Measurements from ENCODE around the gene LARP1B. TPM values are rescaled to one million over a fixed set of nuclear protein-coding genes. Genes with fewer than 3 reads are reported as not detected.
"Not testable (repeated sequence)": the region's sequence is repeated elsewhere in the genome, so short reads cannot be mapped to it uniquely, and the experiment has no call there.

LARP1B gene
- total and polyA plus RNA-seq, 7 experiments from 2014 or later: 3.9 to 18.2 (median 10.2) TPM

DNA sequence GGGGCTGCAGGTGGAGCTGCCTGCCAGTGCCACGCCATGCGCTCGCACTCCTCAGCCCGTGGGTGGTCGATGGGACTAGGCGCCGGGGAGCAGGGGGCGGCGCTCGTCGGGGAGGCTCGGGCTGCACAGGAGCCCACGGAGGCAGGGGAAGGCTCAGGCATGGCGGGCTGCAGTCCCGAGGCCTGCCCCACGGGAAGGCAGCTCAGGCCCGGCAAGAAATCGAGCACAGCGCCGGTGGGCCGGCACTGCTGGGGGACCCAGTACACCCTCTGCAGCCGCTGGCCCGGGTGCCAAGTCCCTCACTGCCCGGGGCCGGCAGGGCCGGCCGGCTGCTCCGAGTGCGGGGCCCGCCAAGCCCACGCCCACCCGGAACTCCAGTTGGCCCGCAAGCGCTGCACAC lies 13.6 kb upstream of the LARP1B start:
- not testable (repeated sequence) for ATAC-seq

DNA sequence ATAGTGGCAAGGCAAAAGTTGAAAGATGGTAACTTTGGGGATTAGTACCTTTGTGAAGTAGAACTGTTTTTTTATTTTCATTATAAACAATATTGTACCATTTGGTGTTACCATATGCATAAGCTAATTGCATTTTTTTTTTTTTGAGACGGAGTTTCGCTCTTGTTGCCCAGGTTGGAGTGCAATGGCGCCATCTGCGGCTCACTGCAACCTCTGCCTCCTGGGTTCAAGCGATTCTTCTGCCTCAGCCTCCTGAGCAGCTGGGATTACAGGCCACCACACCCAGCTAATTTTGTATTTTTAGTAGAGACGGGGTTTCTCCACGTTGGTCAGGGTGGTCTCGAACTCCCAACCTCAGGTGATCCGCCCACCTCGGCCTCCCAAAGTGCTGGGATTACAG lies 9.9 kb upstream of the LARP1B start:
- not testable (repeated sequence) for H3K36me3 ChIP-seq (ENCODE audit: control insufficient read depth in 2 of 3, insufficient read depth in 3 of 3, low read length in 3 of 3); H3K27me3 ChIP-seq (ENCODE audit: control insufficient read depth in 2 of 2, insufficient read depth in 2 of 2, low read length in 2 of 2); H3K4me1 ChIP-seq (ENCODE audit: control insufficient read depth in 2 of 2, insufficient read depth in 2 of 2, low read length in 2 of 2); DNase-seq; H3K4me1 Mint-ChIP-seq; H3K27me3 Mint-ChIP-seq; H3K4me3 Mint-ChIP-seq; H3K27ac Mint-ChIP-seq; H3K4me3 ChIP-seq (ENCODE audit: low read length); H3K36me3 Mint-ChIP-seq; H3K27ac ChIP-seq (ENCODE audit: low read depth, low read length); ATAC-seq; H3K9me3 Mint-ChIP-seq; H3K9me3 ChIP-seq (ENCODE audit: control insufficient read depth in 2 of 3, low read length in 3 of 3)
- intact Hi-C loops (cut with micrococcal nuclease): loop anchor here in 1 of 2 donors (1.0 kb wide), 1 partner anchor 446 kb away; no protein-coding TSS in a partner anchor
- ChIA-PET POLR2A (interaction anchor here (0.6 kb wide), 1 partner anchor 92 kb away, joined by 3 read pairs; no protein-coding TSS in a partner anchor), CTCF (interaction anchor here (0.6 kb wide), 1 partner anchor 1827 kb away, joined by 3 read pairs; no protein-coding TSS in a partner anchor)

More for the DNA sequence above, 13.6 kb upstream of the LARP1B start:
- H3K4me3 ChIP-seq (ENCODE audit: low read length); intact Hi-C loops (cut with micrococcal nuclease); H3K36me3 Mint-ChIP-seq; H3K4me3 Mint-ChIP-seq; H3K36me3 ChIP-seq (ENCODE audit: control insufficient read depth in 2 of 3, insufficient read depth in 3 of 3, low read length in 3 of 3); H3K27ac Mint-ChIP-seq; POLR2A ChIA-PET; H3K9me3 Mint-ChIP-seq; H3K27ac ChIP-seq (ENCODE audit: low read depth, low read length); CTCF ChIA-PET; H3K4me1 ChIP-seq (ENCODE audit: control insufficient read depth in 2 of 2, insufficient read depth in 2 of 2, low read length in 2 of 2); H3K27me3 ChIP-seq (ENCODE audit: control insufficient read depth in 2 of 2, insufficient read depth in 2 of 2, low read length in 2 of 2); H3K4me1 Mint-ChIP-seq; H3K27me3 Mint-ChIP-seq; DNase-seq; H3K9me3 ChIP-seq (ENCODE audit: control insufficient read depth in 2 of 3, low read length in 3 of 3): not testable (repeated sequence)

DNA sequence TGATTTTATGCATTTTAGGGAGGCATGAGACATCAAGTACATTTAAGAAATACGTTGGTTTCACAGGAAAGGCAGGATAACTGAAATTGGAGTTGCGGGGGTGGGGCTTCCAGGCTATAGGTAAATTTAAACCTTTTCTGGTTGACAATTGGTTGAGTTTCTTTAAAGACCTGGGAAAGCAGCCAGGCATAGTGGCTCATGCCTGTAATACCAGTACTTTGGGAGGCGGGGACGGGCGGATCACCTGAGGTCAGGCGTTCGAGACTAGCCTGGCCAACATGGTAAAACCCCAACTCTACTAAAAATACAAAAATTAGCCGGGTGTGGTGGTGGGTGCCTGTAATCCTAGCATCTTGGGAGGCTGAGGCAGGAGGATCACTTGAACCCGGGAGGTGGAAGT lies 6.2 kb upstream of the LARP1B start:
- H3K27ac Mint-ChIP-seq; H3K9me3 Mint-ChIP-seq; H3K27me3 Mint-ChIP-seq; POLR2A ChIA-PET; H3K36me3 Mint-ChIP-seq; H3K27me3 ChIP-seq (ENCODE audit: control insufficient read depth in 2 of 2, insufficient read depth in 2 of 2, low read length in 2 of 2); H3K4me3 Mint-ChIP-seq; intact Hi-C loops (cut with micrococcal nuclease); DNase-seq; ATAC-seq; CTCF ChIA-PET; H3K9me3 ChIP-seq (ENCODE audit: control insufficient read depth in 2 of 3, low read length in 3 of 3); H3K4me1 ChIP-seq (ENCODE audit: control insufficient read depth in 2 of 2, insufficient read depth in 2 of 2, low read length in 2 of 2); H3K4me1 Mint-ChIP-seq; H3K4me3 ChIP-seq (ENCODE audit: low read length); H3K36me3 ChIP-seq (ENCODE audit: control insufficient read depth in 2 of 3, insufficient read depth in 3 of 3, low read length in 3 of 3); H3K27ac ChIP-seq (ENCODE audit: low read depth, low read length): not testable (repeated sequence)

DNA sequence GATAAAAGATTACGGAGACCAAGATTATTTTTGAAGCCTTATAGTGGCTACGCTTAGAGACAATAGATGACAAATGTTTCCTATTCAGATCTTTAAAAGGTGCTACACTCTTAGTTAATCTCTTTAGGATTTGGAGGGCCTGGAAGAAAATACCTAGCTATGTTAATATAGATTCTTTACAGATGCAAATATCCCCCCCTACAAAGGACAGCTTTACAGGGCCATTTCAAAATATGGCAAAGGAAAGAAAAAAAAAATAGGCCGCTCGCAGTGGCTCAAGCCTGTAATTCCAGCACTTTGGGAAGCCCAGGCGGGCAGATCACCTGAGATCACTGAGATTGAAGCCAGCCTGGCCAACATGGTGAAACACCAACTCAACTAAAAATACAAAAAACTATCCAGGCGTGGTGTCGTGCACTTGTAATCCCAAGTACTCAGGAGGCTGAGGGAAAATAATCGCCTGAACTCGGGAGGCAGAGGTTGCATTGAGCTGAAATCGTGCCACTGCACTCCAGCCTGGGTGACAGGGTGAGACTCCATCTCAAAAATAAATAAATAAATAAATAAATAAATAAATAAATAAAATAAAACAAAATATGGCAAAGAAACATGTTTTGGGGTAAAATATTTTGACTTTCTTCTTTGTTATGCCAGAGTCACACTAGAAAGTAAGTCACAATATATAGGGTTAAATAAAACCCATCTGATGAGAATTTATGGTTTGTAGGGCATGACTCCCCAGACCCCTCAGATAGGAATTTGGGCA lies 5.5 kb upstream of the LARP1B start:
- POLR2A ChIA-PET; CTCF ChIA-PET; ATAC-seq; H3K27me3 Mint-ChIP-seq; H3K27ac ChIP-seq (ENCODE audit: low read depth, low read length); H3K4me1 Mint-ChIP-seq; H3K4me3 ChIP-seq (ENCODE audit: low read length); intact Hi-C loops (cut with micrococcal nuclease); H3K36me3 ChIP-seq (ENCODE audit: control insufficient read depth in 2 of 3, insufficient read depth in 3 of 3, low read length in 3 of 3); H3K9me3 Mint-ChIP-seq; H3K4me1 ChIP-seq (ENCODE audit: control insufficient read depth in 2 of 2, insufficient read depth in 2 of 2, low read length in 2 of 2); H3K9me3 ChIP-seq (ENCODE audit: control insufficient read depth in 2 of 3, low read length in 3 of 3); H3K27me3 ChIP-seq (ENCODE audit: control insufficient read depth in 2 of 2, insufficient read depth in 2 of 2, low read length in 2 of 2); H3K4me3 Mint-ChIP-seq; H3K36me3 Mint-ChIP-seq; H3K27ac Mint-ChIP-seq; DNase-seq: not testable (repeated sequence)

DNA sequence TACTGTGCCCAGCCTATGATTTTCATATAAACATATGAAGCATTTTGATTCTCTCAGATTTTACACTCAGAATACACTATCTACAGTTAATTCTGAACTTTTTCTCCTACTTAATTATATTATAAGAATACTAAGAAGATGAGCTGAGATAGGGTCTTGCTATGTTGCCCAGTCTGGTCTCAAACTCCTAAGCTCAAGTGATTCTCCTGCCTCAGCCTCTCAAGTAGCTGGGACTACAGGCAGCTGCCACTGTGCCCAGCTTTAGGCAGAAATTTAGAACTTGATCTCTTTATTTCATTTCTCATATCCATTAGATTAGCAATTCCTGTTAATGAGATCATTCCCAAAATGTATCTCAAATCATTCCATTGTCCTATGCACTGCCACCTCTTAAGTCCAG lies 4.7 kb upstream of the LARP1B start:
- Mint-ChIP-seq H3K36me3 (no peaks in the 10 kb centered on the region), H3K27ac (no peak overlapping the region), H3K4me1 (peaks cover 0 to 6% (median 5%) of the 10 kb centered on the region in 7 donors), H3K27me3 (peaks cover 0 to 4% (median 0%) of the 10 kb centered on the region in 5 donors), H3K9me3 (no peaks in the 10 kb centered on the region), H3K4me3 (no peak overlapping the region)
- H3K36me3 ChIP-seq (ENCODE audit: control insufficient read depth in 2 of 3, insufficient read depth in 3 of 3, low read length in 3 of 3): no peaks in the 10 kb centered on the region
- intact Hi-C loops (cut with micrococcal nuclease): no loop called here
- POLR2A ChIA-PET: no interaction called here
- H3K27ac ChIP-seq (ENCODE audit: low read depth, low read length): no peak overlapping the region
- H3K4me1 ChIP-seq (ENCODE audit: control insufficient read depth in 2 of 2, insufficient read depth in 2 of 2, low read length in 2 of 2): peaks cover 0 to 5% of the 10 kb centered on the region in 2 donors
- H3K27me3 ChIP-seq (ENCODE audit: control insufficient read depth in 2 of 2, insufficient read depth in 2 of 2, low read length in 2 of 2): no peaks in the 10 kb centered on the region
- no peak overlapping the region for H3K4me3 ChIP-seq (ENCODE audit: low read length)
- CTCF ChIA-PET: no interaction called here
- ATAC-seq (no peak), DNase-seq (no peak)
- no peaks in the 10 kb centered on the region for H3K9me3 ChIP-seq (ENCODE audit: control insufficient read depth in 2 of 3, low read length in 3 of 3)

DNA sequence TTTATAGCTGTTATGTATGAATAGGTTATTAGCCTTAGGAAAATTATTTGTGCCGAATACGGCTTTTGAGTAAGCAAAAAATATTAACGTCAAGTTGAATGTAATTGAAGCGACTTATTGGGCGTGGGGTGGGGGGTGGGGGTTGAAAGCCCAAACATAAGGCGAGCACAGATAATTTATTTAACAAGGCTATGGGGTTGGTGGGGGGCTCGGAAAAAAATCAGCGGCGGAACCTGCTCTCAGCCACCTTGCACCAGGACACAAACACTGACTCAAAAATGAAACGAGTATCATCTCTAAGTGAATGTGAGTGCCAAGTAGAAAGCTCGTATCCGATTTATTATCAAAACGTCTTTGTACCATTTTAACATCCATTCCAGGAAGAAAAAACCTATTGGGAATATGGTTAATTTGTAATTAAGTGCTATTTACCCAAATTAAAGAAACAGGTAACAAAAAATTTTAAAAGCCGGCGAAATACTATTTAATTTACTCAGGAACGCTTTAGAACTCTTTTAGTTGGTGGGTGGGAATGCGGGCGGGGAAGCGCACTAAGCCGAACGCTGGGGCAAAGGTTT lies 902 bp upstream of the LARP1B start:
- ChIA-PET CTCF (no interaction called here), POLR2A (interaction anchor here (0.6 to 3.6 kb wide), 10 partner anchors 10 to 752 kb away, joined by 3 to 43 read pairs (median 4); partner anchors contain the start of genes ABHD18, MFSD8, PGRMC2 and PLK4)
- ATAC-seq (no peak), DNase-seq (peak in 1 of 9 donors; percentile 9)
- Histone ChIP-seq H3K4me3 (ENCODE audit: low read length) (peak overlapping the region; percentile 74), H3K36me3 (ENCODE audit: control insufficient read depth in 2 of 3, insufficient read depth in 3 of 3, low read length in 3 of 3) (no peaks in the 10 kb centered on the region), H3K27ac (ENCODE audit: low read depth, low read length) (peak overlapping the region; percentile 90), H3K4me1 (ENCODE audit: control insufficient read depth in 2 of 2, insufficient read depth in 2 of 2, low read length in 2 of 2) (peaks cover 0 to 5% of the 10 kb centered on the region in 2 donors), H3K27me3 (ENCODE audit: control insufficient read depth in 2 of 2, insufficient read depth in 2 of 2, low read length in 2 of 2) (no peaks in the 10 kb centered on the region), H3K9me3 (ENCODE audit: control insufficient read depth in 2 of 3, low read length in 3 of 3) (no peaks in the 10 kb centered on the region)
- Mint-ChIP-seq H3K4me3 (peak overlapping the region; percentile 79 to 90 (median 87)), H3K27ac (peak overlapping the region; percentile 87 to 94 (median 90)), H3K27me3 (peaks cover 0 to 2% (median 0%) of the 10 kb centered on the region in 5 donors), H3K4me1 (peaks cover 0 to 15% (median 9%) of the 10 kb centered on the region in 7 donors), H3K9me3 (no peaks in the 10 kb centered on the region), H3K36me3 (no peaks in the 10 kb centered on the region)
- intact Hi-C loops (cut with micrococcal nuclease): loop anchor here in 1 of 2 donors (2.0 kb wide), 2 partner anchors 63 to 1033 kb away; partner anchors contain the start of gene SCLT1

Measured in naive thymus-derived CD4-positive, alpha-beta T cell (primary cell).